ENCODE data around the gene ERBB2. TPM values are rescaled to one million over a fixed set of nuclear protein-coding genes. Genes with fewer than 3 reads are reported as not detected.

Gene ERBB2
- total and polyA plus RNA-seq, 2 of the 13 experiments (the other 11 are each of a cell fraction or from before 2014, with no cell fraction given): 57.7 to 64.1 TPM

- peak; percentile 76; the same call in 1 of the 2 replicates for TF ChIP-seq ZNF512B (CRISPR knock-in tag; IDR thresholded peaks at IDR 0.05; ENCODE audit: borderline replicate concordance)
- TF ChIP-seq CBX2 (IDR thresholded peaks at IDR 0.05; ENCODE audit: low read depth, low read length): no peak
- no peak for TF ChIP-seq CBX2 (CRISPR knock-in tag; IDR thresholded peaks at IDR 0.05; ENCODE audit: low read depth)
- TF ChIP-seq NR0B2 (CRISPR knock-in tag; IDR thresholded peaks at IDR 0.05): peak; percentile 67; the same call in 1 of the 2 replicates
- no peak; the same call in 1 of the 2 replicates for TF ChIP-seq SAFB2 (CRISPR knock-in tag; IDR thresholded peaks at IDR 0.05; ENCODE audit: borderline replicate concordance, low read depth)
- TF ChIP-seq USF2 (IDR thresholded peaks at IDR 0.05; ENCODE audit: low read depth, low read length): no peak
- peak; percentile 46; the same call in 1 of the 2 replicates for TF ChIP-seq USF2 (CRISPR knock-in tag; IDR thresholded peaks at IDR 0.05; ENCODE audit: borderline replicate concordance)
- no peak for TF ChIP-seq NFRKB (IDR thresholded peaks at IDR 0.05)
- peak; percentile 86 for TF ChIP-seq RBFOX2 (IDR thresholded peaks at IDR 0.05; ENCODE audit: low read depth, low read length)
- TF ChIP-seq MAF1 (CRISPR knock-in tag; IDR thresholded peaks at IDR 0.05; ENCODE audit: borderline replicate concordance): 0 out of 2 replicates have a peak, but pooled peaks have one; percentile 14
- TF ChIP-seq ESRRA (CRISPR knock-in tag; IDR thresholded peaks at IDR 0.05; ENCODE audit: low read depth): peak; percentile 78
- no peak for TF ChIP-seq RFX5 (IDR thresholded peaks at IDR 0.05; ENCODE audit: low read depth, low read length)
- no peak for TF ChIP-seq REL (CRISPR knock-in tag; conservative IDR thresholded peaks at IDR 0.05)
- peak; percentile 38; the same call in 1 of the 2 replicates for TF ChIP-seq MEIS1 (CRISPR knock-in tag; IDR thresholded peaks at IDR 0.05; ENCODE audit: borderline replicate concordance)
- TF ChIP-seq TEAD2 (CRISPR knock-in tag; IDR thresholded peaks at IDR 0.05): peak; percentile 74; the same call in 1 of the 2 replicates
- no peak for TF ChIP-seq ATF5 (CRISPR knock-in tag; IDR thresholded peaks at IDR 0.05; ENCODE audit: low read depth)
- no peak for TF ChIP-seq ZNF704 (CRISPR knock-in tag; IDR thresholded peaks at IDR 0.05; ENCODE audit: borderline replicate concordance)
- TF ChIP-seq TEF (CRISPR knock-in tag; IDR thresholded peaks at IDR 0.05): no peak
Observed at GRCh38 chr17:39738983-39739884, 39.4 kb downstream of the ERBB2 start (continued).
